Esophagus squamous epithelium (tissue), 4 donors: ENCODE data around the gene BABAM2.

Experiments used
- POLR2A ChIP-seq, 4 donors: fragments of 450-650 bp; IDR thresholded peaks; one replicate each; pipeline ENCODE4 v1.6.1; 2017; ENCODE audit warnings: antibody characterized with exemption in 4 of 4, mild to moderate bottlenecking in 4 of 4, moderate library complexity in 3 of 4
- TF ChIP-seq, protein P1 (sequence below), 6 experiments: fragments of 450-650 bp in 4 of 6; fragments of 200-600 bp in 2 of 6; sonication (generic) in 2 of 6; IDR thresholded peaks; one replicate each; pipeline ENCODE4 v1.5.1; 2016 to 2019; ENCODE audit warnings: antibody characterized with exemption in 6 of 6, mild to moderate bottlenecking in 4 of 6, moderate library complexity in 4 of 6

DNA sequence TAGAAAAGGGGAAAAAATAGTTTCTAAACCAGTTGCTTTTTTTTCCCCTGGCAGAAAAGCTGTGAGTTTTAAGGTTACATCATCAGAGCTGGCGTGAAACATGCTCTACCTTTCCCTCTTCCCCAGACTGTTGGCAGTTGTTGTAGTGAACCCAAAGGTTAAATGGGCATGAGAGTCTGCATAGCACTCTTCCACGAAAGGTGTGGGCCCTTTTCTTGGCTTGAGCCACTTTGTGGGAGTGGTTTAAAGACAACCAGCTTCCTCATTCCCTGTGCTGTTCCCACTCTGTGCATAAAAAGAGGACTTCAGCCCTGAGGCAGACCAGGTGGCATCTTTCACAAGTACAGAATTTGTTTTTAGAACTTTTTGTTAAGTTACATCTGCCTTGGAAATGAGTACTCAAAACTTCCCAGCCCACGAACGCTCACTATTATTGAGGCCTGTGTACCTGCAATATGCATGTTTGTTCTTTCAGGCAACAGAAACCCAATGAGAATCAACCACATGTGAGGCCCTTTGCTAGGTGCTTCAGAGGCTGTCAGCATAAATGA, 243.8 kb downstream of the BABAM2 start:
- TF ChIP-seq, protein P1, sequence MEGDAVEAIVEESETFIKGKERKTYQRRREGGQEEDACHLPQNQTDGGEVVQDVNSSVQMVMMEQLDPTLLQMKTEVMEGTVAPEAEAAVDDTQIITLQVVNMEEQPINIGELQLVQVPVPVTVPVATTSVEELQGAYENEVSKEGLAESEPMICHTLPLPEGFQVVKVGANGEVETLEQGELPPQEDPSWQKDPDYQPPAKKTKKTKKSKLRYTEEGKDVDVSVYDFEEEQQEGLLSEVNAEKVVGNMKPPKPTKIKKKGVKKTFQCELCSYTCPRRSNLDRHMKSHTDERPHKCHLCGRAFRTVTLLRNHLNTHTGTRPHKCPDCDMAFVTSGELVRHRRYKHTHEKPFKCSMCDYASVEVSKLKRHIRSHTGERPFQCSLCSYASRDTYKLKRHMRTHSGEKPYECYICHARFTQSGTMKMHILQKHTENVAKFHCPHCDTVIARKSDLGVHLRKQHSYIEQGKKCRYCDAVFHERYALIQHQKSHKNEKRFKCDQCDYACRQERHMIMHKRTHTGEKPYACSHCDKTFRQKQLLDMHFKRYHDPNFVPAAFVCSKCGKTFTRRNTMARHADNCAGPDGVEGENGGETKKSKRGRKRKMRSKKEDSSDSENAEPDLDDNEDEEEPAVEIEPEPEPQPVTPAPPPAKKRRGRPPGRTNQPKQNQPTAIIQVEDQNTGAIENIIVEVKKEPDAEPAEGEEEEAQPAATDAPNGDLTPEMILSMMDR (IDR thresholded peaks at IDR 0.05): no peak
- no peak for TF ChIP-seq POLR2A (IDR thresholded peaks at IDR 0.05)
